Fibroblast of mammary gland (primary cell): ENCODE results near the gene WDR37.
"Not testable (repeated sequence)": the region's sequence is repeated elsewhere in the genome, so short reads cannot be mapped to it uniquely, and the experiment has no call there.

Experiments
- DNase-seq: peaks from one replicate; pipeline ENCODE4 v3.0.0-alpha.2; 2010; ENCODE audit warnings: low read depth
- H3K4me3 ChIP-seq: 2 replicates; pipeline ENCODE4 v1.5.1; 2011; ENCODE audit warnings: low read depth, mild to moderate bottlenecking, low read length, moderate library complexity; ENCODE audit not compliant: control insufficient read depth
- CTCF ChIP-seq: conservative IDR thresholded peaks from 2 replicates; pipeline ENCODE4 v1.5.1; 2011; ENCODE audit warnings: low read depth, low read length, inconsistent platforms; ENCODE audit not compliant: control insufficient read depth, insufficient read depth

Gene WDR37

DNA sequence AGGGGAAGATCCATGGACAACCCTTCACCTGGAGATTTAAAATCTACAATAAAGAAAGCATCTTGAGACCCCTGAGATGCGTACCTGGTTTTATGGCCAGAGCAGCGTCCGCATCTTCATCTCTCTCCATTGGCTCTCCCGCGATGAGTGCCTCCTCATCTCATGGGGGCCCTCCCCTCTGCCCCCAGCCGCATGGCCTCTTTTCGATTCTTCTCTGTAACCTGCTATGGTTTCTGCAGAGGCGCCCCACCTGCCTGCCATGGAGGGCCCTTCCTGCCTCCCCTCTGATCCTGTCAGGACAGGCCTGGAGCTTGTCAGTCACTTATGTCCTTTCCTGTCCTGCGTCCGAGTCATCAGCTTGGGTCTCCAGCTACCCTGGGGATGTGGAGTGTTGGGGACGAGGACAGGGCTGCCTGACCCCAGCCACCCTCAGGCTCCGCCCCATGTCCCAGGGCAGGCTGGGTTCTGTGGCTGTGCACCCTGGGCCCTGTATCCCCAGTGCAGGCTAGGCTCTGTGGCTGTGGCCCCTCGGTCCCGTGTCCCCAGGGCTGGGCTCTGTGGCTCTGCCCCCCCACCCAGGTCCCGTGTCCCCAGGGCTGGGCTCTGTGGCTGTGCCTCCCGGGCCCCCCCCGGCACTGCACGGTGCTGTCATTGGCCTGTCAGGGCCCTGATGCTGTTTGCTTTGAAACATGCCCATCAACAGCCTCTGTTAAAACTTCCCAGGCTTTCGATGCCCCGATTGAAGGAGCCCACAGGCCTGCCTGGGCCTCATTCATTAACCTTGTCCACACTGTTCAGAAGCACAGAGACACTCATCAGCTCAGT, 99.8 kb downstream of the WDR37 start:
- no peak overlapping the region for H3K4me3 ChIP-seq
- no peak for DNase-seq
- TF ChIP-seq CTCF, result no peak

- DNase-seq, result no peak
- TF ChIP-seq CTCF, result no peak
- H3K4me3 ChIP-seq, result no peak overlapping the region
Measured at GRCh38 chr10:1156616-1156886, 100.4 kb downstream of the WDR37 start.

GRCh38 chr10:1156921-1157614, 100.9 kb downstream of the WDR37 start:
- no peak for DNase-seq
- H3K4me3 ChIP-seq, result no peak overlapping the region
- TF ChIP-seq CTCF, result no peak

GRCh38 chr10:1157615-1157933, 101.4 kb downstream of the WDR37 start:
- DNase-seq, result no peak
- no peak overlapping the region for H3K4me3 ChIP-seq
- no peak for TF ChIP-seq CTCF

DNA sequence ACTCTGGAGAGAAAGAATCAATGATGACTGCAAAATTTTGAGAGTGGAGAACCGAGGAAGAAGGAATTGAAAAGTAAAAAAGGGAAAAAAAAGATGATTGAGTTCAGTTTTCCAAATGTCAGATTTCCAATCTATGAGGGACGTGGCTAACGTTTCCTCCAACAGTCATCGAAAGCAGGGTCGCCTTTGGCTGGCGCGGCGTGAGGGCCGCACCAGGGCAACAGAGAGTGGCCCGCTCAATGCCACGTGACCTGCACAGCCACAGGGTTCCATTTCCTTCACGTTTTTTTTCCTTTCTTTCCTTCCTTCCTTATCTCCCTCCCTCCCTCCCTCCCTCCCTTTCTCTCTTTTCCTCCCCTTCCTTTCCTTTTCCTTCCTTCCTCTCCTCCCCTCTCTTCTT, 101.9 kb downstream of the WDR37 start:
- DNase-seq, result no peak
- TF ChIP-seq CTCF, result no peak

DNA sequence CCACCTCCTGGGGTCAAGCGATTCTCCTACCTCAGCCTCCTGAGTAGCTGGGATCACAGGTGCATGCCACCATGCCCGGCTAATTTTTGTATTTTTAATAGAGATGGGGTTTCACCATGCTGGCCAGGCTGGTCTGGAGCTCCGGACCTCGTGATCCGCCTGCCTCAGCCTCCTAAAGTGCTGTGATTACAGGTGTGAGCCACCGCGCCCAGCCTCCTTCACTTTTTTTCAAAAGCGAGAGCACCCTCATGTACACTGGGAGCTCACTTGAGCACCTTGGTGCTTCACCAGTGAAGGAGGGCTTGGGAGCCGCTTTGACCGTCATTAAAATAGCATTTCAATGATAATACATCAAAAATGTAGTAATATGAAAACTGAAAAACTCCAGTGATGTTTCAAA, 102.4 kb downstream of the WDR37 start:
- not testable (repeated sequence) for DNase-seq, H3K4me3 ChIP-seq

More for the DNA sequence above, 101.9 kb downstream of the WDR37 start:
- no peak overlapping the region for H3K4me3 ChIP-seq

GRCh38 chr10:1159131-1160061, 103.2 kb downstream of the WDR37 start:
- no peak for DNase-seq
- no peak for TF ChIP-seq CTCF
- H3K4me3 ChIP-seq, result no peak overlapping the region
